Glutamatergic neuron (in vitro differentiated cells): Measurements from ENCODE around the gene RABIF. TPM values are rescaled to one million over a fixed set of nuclear protein-coding genes. Genes with fewer than 3 reads are reported as not detected.

ENCODE experiments used
- DNase-seq: peaks from one replicate; pipeline ENCODE4 v3.0.0; 2022
- H3K27ac Mint-ChIP-seq: one replicate; pipeline ENCODE4 v1.8.0; 2020; ENCODE audit warnings: mild to moderate bottlenecking, mixed read lengths, inconsistent platforms; ENCODE audit not compliant: unreplicated experiment
- H3K27me3 Mint-ChIP-seq: one replicate; pipeline ENCODE4 v1.8.0; 2020; ENCODE audit warnings: mild to moderate bottlenecking, moderate library complexity, mixed read lengths, inconsistent platforms; ENCODE audit not compliant: unreplicated experiment
- H3K36me3 Mint-ChIP-seq: one replicate; pipeline ENCODE4 v1.8.0; 2020; ENCODE audit warnings: mild to moderate bottlenecking, mixed read lengths, inconsistent platforms; ENCODE audit not compliant: unreplicated experiment
- H3K4me1 Mint-ChIP-seq: one replicate; pipeline ENCODE4 v1.8.0; 2020; ENCODE audit warnings: mild to moderate bottlenecking, low read depth, mixed read lengths, inconsistent platforms; ENCODE audit not compliant: unreplicated experiment
- H3K4me3 Mint-ChIP-seq: one replicate; pipeline ENCODE4 v1.8.0; 2020; ENCODE audit warnings: mild to moderate bottlenecking, mixed read lengths, inconsistent platforms; ENCODE audit not compliant: unreplicated experiment
- H3K9me3 Mint-ChIP-seq: one replicate; pipeline ENCODE4 v1.8.0; 2020; ENCODE audit warnings: mild to moderate bottlenecking, moderate library complexity, mixed read lengths, inconsistent platforms; ENCODE audit not compliant: unreplicated experiment
- CTCF ChIP-seq: fragments of 200-600 bp; sonication (generic); IDR thresholded peaks from one replicate; pipeline ENCODE4 v1.5.0; 2021; ENCODE audit not compliant: partially characterized antibody, unreplicated experiment
- total RNA-seq: library from RNA; stranded (reverse); fragmentation: NEBNext Ultra II Directional; extraction: Animal tissue kit (Norgen Biotek cat#: 25700); gene quantifications from one replicate; pipeline ENCODE4 v1.2.1, GENCODE V29; 2021; ENCODE audit not compliant: unreplicated experiment

The RABIF gene
- total RNA-seq, 1 donor from 2014 or later, result 16.4 TPM

- H3K4me3 Mint-ChIP-seq, result no peak overlapping the region
- TF ChIP-seq CTCF, result no peak
- H3K27ac Mint-ChIP-seq, result no peak overlapping the region
- no peaks in the 10 kb centered on the region for H3K36me3 Mint-ChIP-seq
- no peak for DNase-seq
- H3K27me3 Mint-ChIP-seq, result no peaks in the 10 kb centered on the region
- H3K9me3 Mint-ChIP-seq, result peaks cover 1% of the 10 kb centered on the region
- H3K4me1 Mint-ChIP-seq, result no peaks in the 10 kb centered on the region
Observed at GRCh38 chr1:202844259-202844658, 44.7 kb downstream of the RABIF start.

- no peaks in the 10 kb centered on the region for H3K27me3 Mint-ChIP-seq
- DNase-seq, result no peak
- H3K9me3 Mint-ChIP-seq, result peaks cover 1% of the 10 kb centered on the region
- H3K4me3 Mint-ChIP-seq, result no peak overlapping the region
- no peak for TF ChIP-seq CTCF
- H3K27ac Mint-ChIP-seq, result no peak overlapping the region
- H3K4me1 Mint-ChIP-seq, result no peaks in the 10 kb centered on the region
- no peaks in the 10 kb centered on the region for H3K36me3 Mint-ChIP-seq
Observed at GRCh38 chr1:202843081-202843480, 45.9 kb downstream of the RABIF start.

- no peaks in the 10 kb centered on the region for H3K36me3 Mint-ChIP-seq
- H3K4me3 Mint-ChIP-seq, result no peak overlapping the region
Observed at GRCh38 chr1:202837746-202838262, 51.1 kb downstream of the RABIF start.

GRCh38 chr1:202836623-202837403, 52.1 kb downstream of the RABIF start:
- no peak for DNase-seq
- TF ChIP-seq CTCF, result no peak
- no peaks in the 10 kb centered on the region for H3K27me3 Mint-ChIP-seq
- H3K36me3 Mint-ChIP-seq, result no peaks in the 10 kb centered on the region
- H3K4me1 Mint-ChIP-seq, result no peaks in the 10 kb centered on the region
- no peak overlapping the region for H3K27ac Mint-ChIP-seq
- peaks cover 4% of the 10 kb centered on the region for H3K9me3 Mint-ChIP-seq
- no peak overlapping the region for H3K4me3 Mint-ChIP-seq

More at GRCh38 chr1:202837746-202838262, 51.1 kb downstream of the RABIF start:
- no peak overlapping the region for H3K27ac Mint-ChIP-seq
- H3K4me1 Mint-ChIP-seq, result no peaks in the 10 kb centered on the region
- DNase-seq, result no peak
- H3K27me3 Mint-ChIP-seq, result no peaks in the 10 kb centered on the region
- TF ChIP-seq CTCF, result no peak
- peaks cover 4% of the 10 kb centered on the region for H3K9me3 Mint-ChIP-seq

- Mint-ChIP-seq H3K36me3 (no peaks in the 10 kb centered on the region), H3K27ac (no peak overlapping the region), H3K4me1 (no peaks in the 10 kb centered on the region), H3K4me3 (no peak overlapping the region), H3K9me3 (peaks cover 4% of the 10 kb centered on the region), H3K27me3 (no peaks in the 10 kb centered on the region)
- no peak for DNase-seq
- TF ChIP-seq CTCF, result no peak
Observed at GRCh38 chr1:202835548-202836072, 53.3 kb downstream of the RABIF start.
